Gastrocnemius medialis (tissue), 4 donors: Measurements from ENCODE around the gene RIBC2.

Experiments
- CTCF ChIP-seq, 5 experiments: fragments of 450-650 bp in 3 of 5; fragments of 200-600 bp in 2 of 5; sonication (generic) in 2 of 5; IDR thresholded peaks in 4 of 5; conservative IDR thresholded peaks in 1 of 5; 1 replicate in 4 of 5; 2 replicates in 1 of 5; pipeline ENCODE4 v1.5.1; 2016 to 2019; ENCODE audit warnings: antibody characterized with exemption in 5 of 5, mild to moderate bottlenecking in 3 of 5, moderate library complexity in 3 of 5
- POLR2A ChIP-seq, 2 donors: fragments of 450-650 bp; IDR thresholded peaks; one replicate each; pipeline ENCODE4 v1.6.1; 2017; ENCODE audit warnings: antibody characterized with exemption in 2 of 2, mild to moderate bottlenecking in 2 of 2, moderate library complexity in 2 of 2

GRCh38 chr22:45470871-45471270, 57.4 kb downstream of the RIBC2 start:
- no peak for TF ChIP-seq CTCF (IDR thresholded peaks at IDR 0.05 in 4 of 5, conservative IDR thresholded peaks at IDR 0.05 in 1 of 5)
- no peak for TF ChIP-seq POLR2A (IDR thresholded peaks at IDR 0.05)
